CD4-positive, CD25-positive, alpha-beta regulatory T cell (primary cell): Measurements from ENCODE around the gene MIP. TPM values are rescaled to one million over a fixed set of nuclear protein-coding genes. Genes with fewer than 3 reads are reported as not detected.

Source experiments
- ATAC-seq, 2 donors: fragments of 150-1000 bp; cut with Tn5 transposase; one replicate each; pipeline ENCODE4 v1.10.0; 2021; ENCODE audit warnings: low read depth in 2 of 2, moderate number of reproducible peaks in 2 of 2, moderate library complexity in 1 of 2
- DNase-seq, 3 donors: peaks; one replicate each; pipeline versions ENCODE4 v3.0.0 to v3.0.0-alpha.2; 2012 to 2022; ENCODE audit warnings: mixed read lengths in 1 of 3
- H3K27ac ChIP-seq: one replicate; pipeline ENCODE4 v1.7.0; 2013; ENCODE audit warnings: mild to moderate bottlenecking, low read length; ENCODE audit not compliant: insufficient read depth, poor library complexity, severe bottlenecking
- H3K27me3 ChIP-seq: one replicate; pipeline ENCODE4 v1.7.0; 2013; ENCODE audit warnings: low read length; ENCODE audit not compliant: control insufficient read depth, insufficient read depth
- H3K36me3 ChIP-seq: one replicate; pipeline ENCODE4 v1.7.0; 2013; ENCODE audit warnings: mild to moderate bottlenecking, low read length, moderate library complexity; ENCODE audit not compliant: control insufficient read depth, insufficient read depth
- H3K4me1 ChIP-seq: 2 replicates; pipeline ENCODE4 v1.7.0; 2013; ENCODE audit warnings: mild to moderate bottlenecking, low read length; ENCODE audit not compliant: insufficient read depth, control insufficient read depth, poor library complexity, severe bottlenecking
- H3K4me3 ChIP-seq: one replicate; pipeline ENCODE4 v1.7.0; 2013; ENCODE audit warnings: low read depth, mild to moderate bottlenecking, low read length, moderate library complexity
- H3K9me3 ChIP-seq, 2 experiments: 1 replicate in 1 of 2; 2 replicates in 1 of 2; pipeline ENCODE4 v1.7.0; 2013; ENCODE audit warnings: low read length in 2 of 2, mild to moderate bottlenecking in 1 of 2, moderate library complexity in 1 of 2; ENCODE audit not compliant: control insufficient read depth in 2 of 2
- H3K27ac Mint-ChIP-seq, 3 donors: one replicate each; pipeline ENCODE4 v1.8.0; 2020 to 2022; ENCODE audit warnings: mild to moderate bottlenecking in 3 of 3, mixed read lengths in 3 of 3, moderate library complexity in 2 of 3
- H3K27me3 Mint-ChIP-seq: one replicate; pipeline ENCODE4 v1.8.0; 2022; ENCODE audit warnings: mild to moderate bottlenecking, mixed read lengths
- H3K36me3 Mint-ChIP-seq: one replicate; pipeline ENCODE4 v1.8.0; 2020; ENCODE audit warnings: mixed read lengths
- H3K4me1 Mint-ChIP-seq, 4 donors: one replicate each; pipeline ENCODE4 v1.8.0; 2020 to 2022; ENCODE audit warnings: mixed read lengths in 4 of 4, mild to moderate bottlenecking in 1 of 4
- H3K4me3 Mint-ChIP-seq, 4 donors: one replicate each; pipeline ENCODE4 v1.8.0; 2020 to 2022; ENCODE audit warnings: mild to moderate bottlenecking in 4 of 4, mixed read lengths in 4 of 4, moderate library complexity in 3 of 4
- H3K9me3 Mint-ChIP-seq, 7 donors: one replicate each; pipeline ENCODE4 v1.8.0; 2020 to 2022; ENCODE audit warnings: mixed read lengths in 7 of 7, mild to moderate bottlenecking in 3 of 7, moderate library complexity in 2 of 7
- polyA plus RNA-seq, 4 donors: library from polyadenylated mRNA; unstranded; fragments of 300-500 nt; fragmentation: Illumina TruSeq; gene quantifications; one replicate each; pipeline ENCODE4 v1.2.3, GENCODE V29; 2021
- total RNA-seq: library from RNA; stranded (reverse); gene quantifications from one replicate; pipeline ENCODE4 v1.2.3, GENCODE V29; 2022

The MIP gene
- total and polyA plus RNA-seq, 5 donors from 2014 or later = 0.07 to 0.24 (median 0.09) TPM; not detected in 2

- Mint-ChIP-seq H3K27ac (no peak overlapping the region), H3K36me3 (no peaks in the 10 kb centered on the region), H3K4me1 (peaks cover 0 to 25% (median 10%) of the 10 kb centered on the region in 4 donors), H3K27me3 (peaks cover 37% of the 10 kb centered on the region), H3K4me3 (peak overlapping the region in 2 of 4 donors; percentile 53 to 72), H3K9me3 (peaks cover 0 to 3% (median 0%) of the 10 kb centered on the region in 7 donors)
- H3K4me3 ChIP-seq = no peak overlapping the region
- ATAC-seq = no peak
- no peak overlapping the region for H3K27ac ChIP-seq
- H3K4me1 ChIP-seq = peaks cover 17% of the 10 kb centered on the region
- H3K36me3 ChIP-seq = no peaks in the 10 kb centered on the region
- H3K9me3 ChIP-seq = no peaks in the 10 kb centered on the region
- DNase-seq = no peak
- peaks cover 12% of the 10 kb centered on the region for H3K27me3 ChIP-seq
Measured at GRCh38 chr12:56490360-56490759, 35.9 kb upstream of the MIP start.

GRCh38 chr12:56488041-56488955 lies 33.8 kb upstream of the MIP start, which contains the start of gene GLS2:
Gene GLS2, minus strand, starts transcription at chr12:56488161. Its CDS starts 43 bp downstream, at chr12:56488118.
- H3K27ac ChIP-seq = no peak within 1 kb of the TSS
- Mint-ChIP-seq H3K36me3 (no peaks in the 10 kb centered on the region), H3K27ac (peak within 1 kb of the TSS; percentile 27 to 90 (median 84)), H3K4me1 (peaks cover 0 to 25% (median 10%) of the 10 kb centered on the region in 4 donors), H3K9me3 (peaks cover 0 to 3% (median 0%) of the 10 kb centered on the region in 7 donors), H3K4me3 (peak within 1 kb of the TSS; percentile 86 to 93 (median 90)), H3K27me3 (peaks cover 33% of the 10 kb centered on the region)
- ATAC-seq = peak; percentile 96
- H3K4me3 ChIP-seq = peak within 1 kb of the TSS; percentile 37
- DNase-seq = peak; percentile 64 to 80 (median 77)
- no peaks in the 10 kb centered on the region for H3K36me3 ChIP-seq
- H3K9me3 ChIP-seq = no peaks in the 10 kb centered on the region
- H3K4me1 ChIP-seq = peaks cover 17% of the 10 kb centered on the region
- H3K27me3 ChIP-seq = peaks cover 12% of the 10 kb centered on the region

- Histone ChIP-seq H3K4me1 (peaks cover 17% of the 10 kb centered on the region), H3K36me3 (no peaks in the 10 kb centered on the region), H3K27ac (no peak overlapping the region), H3K4me3 (peak overlapping the region; percentile 21), H3K9me3 (no peaks in the 10 kb centered on the region), H3K27me3 (peaks cover 12% of the 10 kb centered on the region)
- H3K27ac Mint-ChIP-seq = peak overlapping the region in 2 of 3 donors; percentile 84 to 90
- no peaks in the 10 kb centered on the region for H3K36me3 Mint-ChIP-seq
- H3K4me3 Mint-ChIP-seq = peak overlapping the region; percentile 86 to 93 (median 90)
- peak in 2 of 3 donors; percentile 18 to 26 for DNase-seq
- H3K9me3 Mint-ChIP-seq = peaks cover 0 to 3% (median 0%) of the 10 kb centered on the region in 7 donors
- peak; percentile 8 to 20 for ATAC-seq
- peaks cover 30% of the 10 kb centered on the region for H3K27me3 Mint-ChIP-seq
- peaks cover 0 to 25% (median 10%) of the 10 kb centered on the region in 4 donors for H3K4me1 Mint-ChIP-seq
Measured at GRCh38 chr12:56487448-56488040, 33.1 kb upstream of the MIP start.

- Mint-ChIP-seq H3K9me3 (peaks cover 0 to under 1% (median 0%) of the 10 kb centered on the region in 7 donors), H3K36me3 (no peaks in the 10 kb centered on the region), H3K4me1 (peaks cover 0 to 25% (median 10%) of the 10 kb centered on the region in 4 donors), H3K27ac (no peak overlapping the region), H3K4me3 (peak overlapping the region; percentile 67 to 89 (median 76)), H3K27me3 (peaks cover 28% of the 10 kb centered on the region)
- H3K27me3 ChIP-seq = peaks cover 12% of the 10 kb centered on the region
- no peaks in the 10 kb centered on the region for H3K36me3 ChIP-seq
- H3K4me3 ChIP-seq = no peak overlapping the region
- no peak for DNase-seq
- H3K27ac ChIP-seq = no peak overlapping the region
- no peak for ATAC-seq
- H3K9me3 ChIP-seq = no peaks in the 10 kb centered on the region
- H3K4me1 ChIP-seq = peaks cover 17% of the 10 kb centered on the region
Measured at GRCh38 chr12:56486694-56487093, 32.2 kb upstream of the MIP start.

- no peak overlapping the region for H3K27ac ChIP-seq
- Mint-ChIP-seq H3K9me3 (no peaks in the 10 kb centered on the region), H3K36me3 (peaks cover 8% of the 10 kb centered on the region), H3K27me3 (peaks cover 7% of the 10 kb centered on the region), H3K27ac (no peak overlapping the region), H3K4me1 (peaks cover 7 to 25% (median 15%) of the 10 kb centered on the region in 4 donors), H3K4me3 (no peak overlapping the region)
- H3K4me3 ChIP-seq = no peak overlapping the region
- no peaks in the 10 kb centered on the region for H3K36me3 ChIP-seq
- no peak for DNase-seq
- H3K27me3 ChIP-seq = peaks cover 7% of the 10 kb centered on the region
- no peak for ATAC-seq
- H3K9me3 ChIP-seq = no peaks in the 10 kb centered on the region
- H3K4me1 ChIP-seq = peaks cover 17% of the 10 kb centered on the region
Measured at GRCh38 chr12:56484566-56484965, 30.1 kb upstream of the MIP start.

GRCh38 chr12:56479625-56480024 lies 25.2 kb upstream of the MIP start:
- peaks cover 0 to 9% (median 6%) of the 10 kb centered on the region in 4 donors for H3K4me1 Mint-ChIP-seq
- Histone ChIP-seq H3K4me3 (no peak overlapping the region), H3K9me3 (no peaks in the 10 kb centered on the region), H3K27me3 (no peaks in the 10 kb centered on the region), H3K4me1 (no peaks in the 10 kb centered on the region), H3K36me3 (no peaks in the 10 kb centered on the region), H3K27ac (no peak overlapping the region)
- H3K27ac Mint-ChIP-seq = no peak overlapping the region
- no peak overlapping the region for H3K4me3 Mint-ChIP-seq
- DNase-seq (no peak), ATAC-seq (no peak)
- no peaks in the 10 kb centered on the region for H3K27me3 Mint-ChIP-seq
- peaks cover 8% of the 10 kb centered on the region for H3K36me3 Mint-ChIP-seq
- H3K9me3 Mint-ChIP-seq = no peaks in the 10 kb centered on the region

GRCh38 chr12:56477521-56478225 lies 23.2 kb upstream of the MIP start:
- DNase-seq = no peak
- Histone ChIP-seq H3K9me3 (no peaks in the 10 kb centered on the region), H3K36me3 (no peaks in the 10 kb centered on the region), H3K4me3 (no peak overlapping the region), H3K27me3 (no peaks in the 10 kb centered on the region), H3K4me1 (no peaks in the 10 kb centered on the region), H3K27ac (no peak overlapping the region)
- Mint-ChIP-seq H3K4me3 (no peak overlapping the region), H3K9me3 (no peaks in the 10 kb centered on the region), H3K27ac (no peak overlapping the region), H3K36me3 (peaks cover 15% of the 10 kb centered on the region), H3K4me1 (peaks cover 0 to 12% (median 9%) of the 10 kb centered on the region in 4 donors), H3K27me3 (no peaks in the 10 kb centered on the region)
- no peak for ATAC-seq
